GM12892 (cell line): ENCODE results near the gene PARP1.
A peak's percentile ranks its signal among the peaks of the same experiment; 100 is the strongest.
"Not testable (repeated sequence)": the region's sequence is repeated elsewhere in the genome, so short reads cannot be mapped to it uniquely, and the experiment has no call there.

ENCODE experiments used
- DNase-seq: peaks from one replicate; pipeline ENCODE4 v3.0.0; 2011; ENCODE audit not compliant: insufficient read length
- FAIRE-seq: peaks from 2 replicates; lab custom pipeline; 2011; peaks lifted over from hg19 to GRCh38; lab: Jason Lieb, UNC
- POLR2A ChIP-seq: IDR thresholded peaks from 2 replicates; pipeline ENCODE4 v1.6.1; 2011; ENCODE audit warnings: low read depth, low read length, control low read depth
- POLR2AphosphoS5 ChIP-seq: IDR thresholded peaks from 2 replicates; pipeline ENCODE4 v1.6.1; 2011; ENCODE audit warnings: low read depth, low read length, control low read depth
- TAF1 ChIP-seq: IDR thresholded peaks from 2 replicates; pipeline ENCODE4 v1.6.1; 2011; ENCODE audit warnings: low read depth, mild to moderate bottlenecking, control low read depth, low read length, borderline replicate concordance

PARP1 gene

GRCh38 chr1:226351709-226352108, 56.2 kb downstream of the PARP1 start:
- no peak for DNase-seq
- FAIRE-seq = no peak
- TF ChIP-seq POLR2A = no peak
- no peak for TF ChIP-seq POLR2AphosphoS5
- TF ChIP-seq TAF1 = no peak

- no peak for DNase-seq
- peak; percentile 46 for FAIRE-seq
Measured at GRCh38 chr1:226350519-226350865, 57.4 kb downstream of the PARP1 start.

GRCh38 chr1:226349801-226350518, 57.9 kb downstream of the PARP1 start:
- TF ChIP-seq POLR2A = no peak
- TF ChIP-seq TAF1 = no peak
- no peak for TF ChIP-seq POLR2AphosphoS5
- DNase-seq = peak; percentile 37
- peak; percentile 17 for FAIRE-seq

More at GRCh38 chr1:226350519-226350865, 57.4 kb downstream of the PARP1 start:
- no peak for TF ChIP-seq POLR2A

- no peak for FAIRE-seq
- TF ChIP-seq POLR2A (no peak), POLR2AphosphoS5 (no peak), TAF1 (no peak)
- DNase-seq = no peak
Measured at GRCh38 chr1:226349081-226349480, 58.8 kb downstream of the PARP1 start.

- TF ChIP-seq TAF1 (no peak), POLR2A (no peak), POLR2AphosphoS5 (no peak)
- DNase-seq (no peak), FAIRE-seq (no peak)
Measured at GRCh38 chr1:226344441-226345259, 63.2 kb downstream of the PARP1 start.

- FAIRE-seq (no peak), DNase-seq (no peak)
- TF ChIP-seq POLR2AphosphoS5 (no peak), POLR2A (no peak), TAF1 (no peak)
Measured at GRCh38 chr1:226342656-226343055, 65.2 kb downstream of the PARP1 start.

- FAIRE-seq, DNase-seq: not testable (repeated sequence)
Measured at GRCh38 chr1:226340111-226340510, 67.8 kb downstream of the PARP1 start.

GRCh38 chr1:226337276-226337875, 70.5 kb downstream of the PARP1 start:
- DNase-seq (no peak), FAIRE-seq (no peak)
- TF ChIP-seq TAF1 (no peak), POLR2A (no peak), POLR2AphosphoS5 (no peak)

- FAIRE-seq (no peak), DNase-seq (no peak)
- TF ChIP-seq TAF1 (no peak), POLR2A (no peak), POLR2AphosphoS5 (no peak)
Measured at GRCh38 chr1:226335661-226336060, 72.2 kb downstream of the PARP1 start.

- DNase-seq = no peak
- TF ChIP-seq TAF1 (no peak), POLR2A (no peak), POLR2AphosphoS5 (no peak)
- no peak for FAIRE-seq
Measured at GRCh38 chr1:226332947-226333346, 74.9 kb downstream of the PARP1 start.

GRCh38 chr1:226329237-226329636, 78.7 kb downstream of the PARP1 start:
- FAIRE-seq = no peak
- no peak for DNase-seq
- TF ChIP-seq TAF1 (no peak), POLR2A (no peak), POLR2AphosphoS5 (no peak)

- no peak for DNase-seq
- no peak for FAIRE-seq
- TF ChIP-seq TAF1 (no peak), POLR2A (no peak), POLR2AphosphoS5 (no peak)
Measured at GRCh38 chr1:226327761-226328162, 80.1 kb downstream of the PARP1 start.
